G401 (cell line): ENCODE data around the gene SLC22A31. TPM values are rescaled to one million over a fixed set of nuclear protein-coding genes. Genes with fewer than 3 reads are reported as not detected.

Experiments used
- DNase-seq: peaks from one replicate; pipeline ENCODE4 v3.0.0-alpha.2; 2015; ENCODE audit warnings: low spot score
- in situ Hi-C: cut with HindIII; loops from 2 replicates; pipeline ENCODE4 v1.10.0; 2016; ENCODE audit warnings: low sequenced_read_pairs, mixed read lengths
- total RNA-seq: library from RNA; depleted of rRNA; stranded (reverse); fragments of >200 nt; shearing (Covaris generic); gene quantifications from 2 replicates; pipeline ENCODE4 v1.2.3, GENCODE V29; 2014

Gene SLC22A31
- total RNA-seq, 1 experiment from 2014 or later: 1.5 TPM

- in situ Hi-C loops: no loop called here
- peak; percentile 87 for DNase-seq
Measured at GRCh38 chr16:89217388-89218191, 17.3 kb upstream of the SLC22A31 start, which contains the start of gene ZNF778. Gene ZNF778 (plus strand): TSS chr16:89217703. CDS start chr16:89221128, 3,425 bp downstream.

GRCh38 chr16:89217138-89217387, 16.7 kb upstream of the SLC22A31 start:
- in situ Hi-C loops: no loop called here
- no peak for DNase-seq

DNA sequence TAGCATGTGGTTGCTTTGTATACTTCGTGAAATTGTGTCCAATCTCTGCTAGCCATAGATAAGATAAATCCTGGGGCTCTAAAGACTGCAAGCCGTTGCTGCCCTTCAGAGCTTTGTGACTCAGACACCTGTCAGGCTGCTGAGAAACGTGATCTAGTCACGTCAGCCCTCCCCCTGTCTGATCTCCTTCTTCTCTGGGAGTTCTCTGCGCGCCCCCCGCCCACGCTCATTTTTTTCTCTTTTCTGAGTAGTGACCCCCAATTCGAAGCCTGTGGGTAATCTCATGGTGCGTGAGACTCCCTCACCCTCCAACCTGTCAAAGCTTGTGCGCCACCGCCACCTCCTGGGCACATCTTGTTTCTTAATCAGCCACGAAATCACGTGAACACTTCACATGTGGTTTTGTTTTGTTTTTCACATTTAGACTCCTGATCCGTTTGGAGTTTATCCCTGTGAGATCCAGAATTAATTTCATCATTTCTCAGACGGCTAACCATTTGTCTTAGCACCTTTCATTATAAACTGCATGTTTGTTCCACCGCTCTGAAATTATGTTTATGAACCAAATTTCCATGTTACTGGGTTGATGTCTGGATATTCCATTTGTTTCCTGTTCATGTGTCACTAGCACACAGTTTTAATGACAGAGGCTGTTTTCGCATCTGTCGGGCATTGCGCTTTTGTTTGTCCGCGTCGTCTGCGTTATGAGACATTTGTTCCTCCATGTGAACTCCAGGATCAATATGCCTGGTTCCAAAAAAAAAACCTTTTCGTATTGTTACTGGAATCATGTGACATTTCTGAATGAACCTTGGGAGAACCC, 16.2 kb upstream of the SLC22A31 start:
- in situ Hi-C loops: no loop called here

DNA sequence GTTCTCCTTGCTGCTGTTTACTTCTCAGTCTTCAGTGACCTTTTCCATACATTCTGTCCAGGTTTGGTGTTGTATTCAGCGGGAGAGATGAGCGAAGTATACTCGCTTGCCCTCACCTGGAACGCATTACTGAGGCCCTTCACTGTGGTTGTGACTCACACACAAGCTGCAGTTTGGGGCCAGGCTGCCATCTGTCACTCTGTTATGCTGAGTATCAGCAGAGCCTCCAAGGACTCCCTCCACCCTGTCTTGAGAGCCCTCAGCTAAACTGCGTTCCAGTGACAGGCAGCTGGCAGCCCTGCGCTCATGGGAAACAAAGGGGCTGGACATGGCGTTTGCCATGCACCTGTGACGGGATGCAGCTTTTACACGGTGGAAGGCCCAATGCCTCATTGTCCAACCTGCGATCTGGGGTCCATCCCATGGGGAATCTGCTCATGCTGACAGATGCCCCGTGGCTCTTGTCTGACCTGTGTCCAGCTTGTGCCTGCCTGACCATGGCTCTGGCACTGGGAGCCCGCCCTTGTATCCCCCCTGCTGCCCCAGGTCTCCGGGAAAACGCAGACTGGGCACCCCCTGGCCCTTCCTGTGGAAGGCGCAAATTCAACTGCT, 10.7 kb upstream of the SLC22A31 start:
- in situ Hi-C loops: no loop called here
- peak; percentile 89 for DNase-seq

More for the DNA sequence above, 16.2 kb upstream of the SLC22A31 start:
- DNase-seq: peak; percentile 93

- no peak for DNase-seq
- in situ Hi-C loops: no loop called here
Measured at GRCh38 chr16:89210165-89210903, 10.0 kb upstream of the SLC22A31 start.

GRCh38 chr16:89209522-89210044, 9.2 kb upstream of the SLC22A31 start:
- in situ Hi-C loops: no loop called here

DNA sequence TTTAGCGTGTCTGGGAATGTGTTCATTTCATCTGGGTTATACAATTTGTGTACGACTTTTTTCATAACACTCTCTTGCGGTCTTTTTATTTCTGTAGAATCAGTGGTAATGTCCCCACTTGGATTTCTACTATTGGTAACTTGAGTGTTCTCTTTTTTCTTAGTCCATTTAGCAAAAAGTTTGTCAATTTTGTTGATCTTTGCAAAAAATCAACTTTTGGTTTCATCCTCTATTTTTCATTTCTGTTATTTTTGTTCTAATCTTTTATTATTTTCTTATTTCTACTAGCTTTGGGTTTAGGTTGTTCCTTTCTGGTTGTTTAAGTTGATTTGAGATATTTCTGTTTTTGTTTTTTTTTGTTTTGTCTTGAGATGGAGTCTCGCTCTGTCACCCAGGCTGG, 7.7 kb upstream of the SLC22A31 start:
- in situ Hi-C loops: no loop called here
- no peak for DNase-seq

More at GRCh38 chr16:89209522-89210044, 9.2 kb upstream of the SLC22A31 start:
- no peak for DNase-seq

DNA sequence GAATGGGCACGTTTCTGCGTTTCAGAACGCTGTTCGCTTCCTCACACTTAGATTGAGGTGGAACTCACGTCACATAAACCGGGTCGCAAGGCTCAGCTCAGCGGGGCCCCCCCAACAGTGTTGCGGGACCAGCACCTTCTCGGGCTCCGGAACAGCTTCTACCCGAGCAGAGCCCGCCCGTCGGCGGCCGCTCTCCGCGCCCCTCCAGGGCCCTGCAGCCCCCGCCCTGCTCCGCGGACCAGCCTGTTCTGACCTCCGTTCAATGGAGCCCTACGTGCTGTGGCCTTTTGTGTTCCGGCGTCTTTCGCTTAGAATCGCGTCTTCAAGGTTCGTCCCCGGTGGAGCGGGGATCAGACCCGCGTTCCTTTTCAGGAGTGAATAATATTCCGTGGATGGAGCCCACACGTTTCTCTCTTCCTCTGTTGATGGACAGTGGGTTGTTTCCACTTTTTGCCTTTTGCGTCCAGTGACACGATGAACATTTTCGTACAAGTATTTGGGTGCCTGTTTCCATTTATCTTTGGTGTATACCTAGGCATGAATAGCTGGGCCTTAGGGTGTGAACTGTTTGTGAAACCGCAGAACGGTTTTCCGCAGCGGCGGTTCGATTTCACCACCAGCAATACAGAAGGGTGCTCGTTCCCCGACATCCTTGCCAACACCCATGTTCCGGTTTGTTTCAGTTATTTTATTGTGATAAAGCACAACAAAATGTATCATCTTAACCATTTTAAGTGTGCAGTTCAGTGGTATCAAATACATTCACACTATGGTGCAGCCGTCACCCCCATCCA, 2.3 kb upstream of the SLC22A31 start:
- in situ Hi-C loops: no loop called here
- no peak for DNase-seq

DNA sequence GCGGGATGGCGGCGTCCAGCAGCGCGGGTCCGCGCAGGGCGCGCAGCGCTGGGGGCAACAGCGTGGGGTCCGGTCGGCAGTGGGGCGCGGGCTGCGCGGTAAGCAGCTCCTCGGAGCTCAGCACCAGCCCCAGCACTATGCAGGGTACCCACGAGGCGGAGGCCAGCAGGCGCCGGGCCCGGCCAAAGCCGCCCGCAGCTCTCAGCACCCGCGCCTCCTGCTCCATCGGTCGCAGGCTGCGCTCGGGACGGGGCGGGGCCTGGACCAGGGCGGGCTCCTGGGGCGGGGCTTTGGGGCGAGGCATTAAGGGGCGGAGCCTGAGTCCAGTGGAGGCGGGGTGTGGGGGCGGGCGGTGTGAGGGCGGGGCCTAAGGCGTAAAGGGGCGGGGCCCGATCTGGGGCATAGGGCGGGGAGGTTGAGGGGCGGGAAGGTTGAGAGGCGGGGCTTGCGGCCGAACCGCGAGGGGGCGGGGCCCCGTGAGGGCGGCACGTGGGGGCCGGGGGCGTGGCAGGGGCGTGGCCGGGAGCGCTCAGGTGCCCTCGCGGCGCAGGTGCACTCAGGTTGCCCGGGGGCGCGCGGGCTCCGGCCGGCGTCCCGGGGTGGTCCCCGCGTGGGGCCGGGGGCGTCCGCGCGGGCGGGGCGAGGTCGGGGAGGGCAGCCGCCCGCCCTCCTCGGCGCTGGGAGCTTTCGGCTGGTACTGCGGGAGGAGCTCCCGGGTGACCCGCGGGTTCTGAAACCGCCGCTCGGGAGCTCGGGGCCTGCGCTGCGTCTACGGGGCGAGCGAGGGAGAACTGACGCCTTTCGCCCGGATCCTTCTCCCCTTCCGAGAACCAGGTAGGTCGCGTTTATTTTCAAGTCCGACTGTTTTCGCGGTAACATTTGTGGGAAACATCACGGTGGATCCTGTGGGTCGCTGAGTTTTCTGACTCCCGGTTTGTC, 1.4 kb upstream of the SLC22A31 start:
- in situ Hi-C loops: no loop called here
- peak; percentile 95 for DNase-seq

DNA sequence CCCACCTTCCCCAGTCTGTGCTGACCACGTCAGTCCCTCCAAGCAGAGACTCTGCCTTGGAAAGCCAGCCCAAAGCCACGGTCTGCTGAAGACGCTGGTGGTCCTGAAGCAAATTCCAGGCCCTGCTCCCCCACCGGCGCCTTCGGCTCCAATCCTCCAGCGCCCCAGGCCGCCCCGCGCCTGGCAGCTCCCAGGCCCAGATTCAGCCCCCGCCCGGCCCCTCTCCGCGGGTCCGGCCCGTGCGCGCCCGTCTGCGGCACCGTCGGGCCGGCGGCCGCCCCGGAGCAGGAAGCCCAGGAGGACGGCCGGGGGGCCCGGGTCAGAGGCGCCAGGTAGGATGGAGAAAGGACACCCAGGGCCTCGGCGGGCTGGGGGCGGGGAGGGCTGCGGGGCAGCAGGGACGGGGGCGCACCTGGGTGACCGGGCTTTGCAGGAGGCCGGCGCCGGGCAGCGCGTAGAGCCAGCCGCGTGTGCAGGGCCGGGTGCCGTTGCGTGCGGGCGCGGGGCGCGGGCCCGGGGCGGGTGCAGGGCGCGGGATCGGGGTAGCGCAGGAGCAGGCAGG, 594 bp upstream of the SLC22A31 start:
- DNase-seq: no peak
- in situ Hi-C loops: no loop called here

DNA sequence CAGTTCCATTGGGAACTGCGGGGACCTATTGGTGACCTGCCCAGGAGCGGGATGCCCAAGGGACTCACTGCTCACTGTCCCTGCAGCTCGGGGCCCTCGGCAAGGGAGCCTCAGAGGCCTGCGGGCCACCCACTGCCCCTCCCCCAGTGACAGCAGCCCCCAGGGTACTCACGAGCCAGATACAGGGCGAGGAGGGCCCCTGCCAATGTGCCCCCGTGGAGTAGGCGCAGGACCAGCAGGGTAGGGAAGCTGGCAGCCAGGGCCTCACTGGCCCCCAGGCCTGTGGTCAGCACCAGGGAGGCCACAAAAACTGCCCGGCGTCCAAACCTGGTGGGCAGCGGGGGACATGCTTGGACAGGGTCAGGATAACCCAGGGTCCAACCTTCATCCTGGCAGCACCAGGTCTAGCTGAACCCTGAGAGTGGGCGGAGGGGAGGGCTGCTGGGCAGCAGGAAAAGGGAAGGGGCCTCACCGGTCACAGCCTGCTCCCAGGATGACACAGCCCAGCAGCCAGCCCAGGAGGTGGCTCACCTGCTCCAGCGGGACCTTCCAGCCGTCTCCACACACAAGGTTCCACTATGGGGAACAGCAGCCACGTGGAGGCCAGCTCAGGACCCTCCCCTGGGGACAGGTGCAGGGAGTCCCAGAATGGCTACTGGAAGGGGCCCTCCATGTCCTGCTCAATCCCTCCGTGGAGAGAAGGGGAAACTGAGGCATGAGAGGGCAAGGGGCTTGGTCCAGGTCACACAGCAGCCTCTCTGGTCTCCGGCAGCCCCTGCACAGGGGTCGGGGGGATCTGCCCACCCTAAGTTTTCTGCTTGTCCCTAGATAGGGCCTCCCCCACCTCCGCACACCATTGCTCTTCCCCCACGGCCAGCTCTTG, 855 bp downstream of the SLC22A31 start:
- in situ Hi-C loops: no loop called here
- DNase-seq: no peak

GRCh38 chr16:89198417-89199240, 1.7 kb downstream of the SLC22A31 start:
- DNase-seq: peak; percentile 42
- in situ Hi-C loops: no loop called here

DNA sequence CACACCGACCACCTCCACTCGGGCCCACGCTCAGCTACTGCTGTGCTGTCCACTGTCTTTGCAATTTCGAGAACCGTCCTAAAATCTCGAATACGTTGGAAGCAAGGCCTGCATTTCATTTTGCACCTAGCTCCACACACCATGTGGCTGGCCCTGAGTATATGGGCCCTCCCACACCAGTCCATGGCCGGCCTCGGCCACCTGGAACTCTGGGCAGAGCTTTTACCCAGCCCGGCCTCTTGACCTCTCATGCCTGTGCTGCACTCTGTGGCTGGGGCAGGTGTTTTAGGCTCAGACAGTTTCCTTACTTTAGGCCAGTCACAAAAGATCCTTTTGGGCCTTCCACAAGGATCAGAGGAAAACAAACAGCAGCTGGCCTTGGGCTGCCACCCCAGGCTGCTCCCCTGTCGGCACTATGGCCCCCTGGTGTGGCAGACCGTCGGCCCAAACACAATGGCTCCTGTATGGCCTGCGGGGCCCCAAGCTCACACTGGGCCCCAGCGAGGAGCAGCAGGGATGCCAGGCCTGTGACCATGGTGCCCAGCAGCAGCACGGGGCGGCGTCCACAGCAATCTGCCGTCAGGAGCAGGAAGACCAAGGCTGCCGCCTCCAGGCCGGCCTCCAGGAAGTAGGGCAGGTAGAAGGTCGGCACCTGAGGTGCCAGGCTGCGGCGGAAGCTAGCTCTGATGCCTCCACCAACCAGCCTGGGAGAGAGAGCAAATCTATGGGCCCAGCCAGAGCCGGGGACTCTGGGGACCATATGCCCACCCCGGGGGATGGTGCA, 2.5 kb downstream of the SLC22A31 start:
- DNase-seq: no peak
- in situ Hi-C loops: no loop called here

- in situ Hi-C loops: no loop called here
- DNase-seq: peak; percentile 69
Measured at GRCh38 chr16:89197033-89197632, 3.2 kb downstream of the SLC22A31 start.
